ENCODE measurements around the gene TSPAN18. TPM values are rescaled to one million over a fixed set of nuclear protein-coding genes. Genes with fewer than 3 reads are reported as not detected.

The TSPAN18 gene
- total RNA-seq, 1 experiment from 2014 or later, result not detected

DNA sequence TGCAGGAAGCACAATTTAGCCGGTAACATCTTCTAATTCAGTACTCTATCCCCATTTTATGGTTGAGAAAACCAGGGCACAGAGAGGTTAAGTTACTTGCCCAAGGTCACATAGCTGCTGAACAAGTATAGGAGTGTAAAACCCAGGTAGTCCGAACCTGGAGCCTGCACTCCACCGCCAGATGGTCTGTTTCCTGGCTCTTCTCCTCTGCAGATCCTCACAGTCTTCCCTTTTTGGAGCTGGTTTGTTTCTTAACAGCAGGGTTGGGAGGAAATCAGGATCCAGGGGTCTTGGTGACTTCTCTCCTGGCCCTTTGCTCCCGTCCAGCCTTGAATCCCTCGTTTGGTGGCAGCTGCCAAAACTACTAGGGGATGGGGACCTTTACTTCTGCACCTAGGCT, 12.0 kb downstream of the TSPAN18 start:
- POLR2A ChIA-PET (ENCODE audit: unreplicated experiment), result no interaction called here
- Histone ChIP-seq H3K9me2 (replicated peaks; ENCODE audit: low read length) (no peaks in the 10 kb centered on the region), H3K79me2 (ENCODE audit: low read length) (no peaks in the 10 kb centered on the region), H3K9ac (ENCODE audit: low read length) (no peak overlapping the region), H3K4me1 (ENCODE audit: insufficient read depth, low read length) (no peaks in the 10 kb centered on the region), H3K27ac (ENCODE audit: low read length) (no peak overlapping the region), H3K4me2 (ENCODE audit: low read length) (no peak overlapping the region), H3F3A (ENCODE audit: low read length, unreplicated experiment) (no peaks in the 10 kb centered on the region), H4K20me1 (ENCODE audit: low read length) (no peaks in the 10 kb centered on the region), H3K9me3 (ENCODE audit: low read length) (no peaks in the 10 kb centered on the region), H2AFZ (ENCODE audit: low read length) (no peak overlapping the region), H3K36me3 (ENCODE audit: low read depth, low read length) (no peaks in the 10 kb centered on the region), H3K4me3 (ENCODE audit: low read length) (no peak overlapping the region), H3K27me3 (ENCODE audit: low read length) (peaks cover 81% of the 10 kb centered on the region)
- no TSS peak for BruUV-seq (replicated peaks)
- CTCF ChIA-PET, result no interaction called here
- no peak for DNase-seq
- ATAC-seq, result no peak
- TF ChIP-seq EZH2phosphoT487 (IDR thresholded peaks at IDR 0.05; ENCODE audit: borderline replicate concordance, low read length) (no peak), EZH2 (IDR thresholded peaks at IDR 0.05; ENCODE audit: low read length, unreplicated experiment) (no peak)
- TF ChIP-seq, protein P1, sequence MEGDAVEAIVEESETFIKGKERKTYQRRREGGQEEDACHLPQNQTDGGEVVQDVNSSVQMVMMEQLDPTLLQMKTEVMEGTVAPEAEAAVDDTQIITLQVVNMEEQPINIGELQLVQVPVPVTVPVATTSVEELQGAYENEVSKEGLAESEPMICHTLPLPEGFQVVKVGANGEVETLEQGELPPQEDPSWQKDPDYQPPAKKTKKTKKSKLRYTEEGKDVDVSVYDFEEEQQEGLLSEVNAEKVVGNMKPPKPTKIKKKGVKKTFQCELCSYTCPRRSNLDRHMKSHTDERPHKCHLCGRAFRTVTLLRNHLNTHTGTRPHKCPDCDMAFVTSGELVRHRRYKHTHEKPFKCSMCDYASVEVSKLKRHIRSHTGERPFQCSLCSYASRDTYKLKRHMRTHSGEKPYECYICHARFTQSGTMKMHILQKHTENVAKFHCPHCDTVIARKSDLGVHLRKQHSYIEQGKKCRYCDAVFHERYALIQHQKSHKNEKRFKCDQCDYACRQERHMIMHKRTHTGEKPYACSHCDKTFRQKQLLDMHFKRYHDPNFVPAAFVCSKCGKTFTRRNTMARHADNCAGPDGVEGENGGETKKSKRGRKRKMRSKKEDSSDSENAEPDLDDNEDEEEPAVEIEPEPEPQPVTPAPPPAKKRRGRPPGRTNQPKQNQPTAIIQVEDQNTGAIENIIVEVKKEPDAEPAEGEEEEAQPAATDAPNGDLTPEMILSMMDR (conservative IDR thresholded peaks at IDR 0.05; ENCODE audit: low read depth, low read length), result no peak
- intact Hi-C loops (cut with micrococcal nuclease), result no loop called here

DNA sequence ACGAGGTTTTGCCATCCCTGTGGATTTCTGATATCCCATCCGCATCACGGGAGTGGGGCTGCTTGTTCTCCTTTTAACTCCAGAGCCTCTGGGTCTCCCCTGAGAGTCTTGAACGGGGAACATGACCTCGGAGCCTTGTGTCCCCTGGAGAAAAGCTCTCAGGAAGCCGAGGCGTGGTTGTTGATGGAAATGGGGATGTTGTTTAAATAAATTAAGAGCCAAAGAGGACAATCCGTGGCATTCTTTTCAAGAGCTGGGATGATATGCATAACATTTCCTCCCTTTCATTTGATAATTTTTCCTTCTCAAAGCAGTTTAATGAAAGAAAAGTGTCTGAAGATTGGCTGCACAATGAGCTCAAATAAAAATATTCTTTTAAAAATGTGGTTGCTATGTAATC, 14.2 kb downstream of the TSPAN18 start:
- Histone ChIP-seq H3K27me3 (ENCODE audit: low read length) (peaks cover 78% of the 10 kb centered on the region), H3K9me3 (ENCODE audit: low read length) (no peaks in the 10 kb centered on the region), H2AFZ (ENCODE audit: low read length) (no peak overlapping the region), H3K9me2 (replicated peaks; ENCODE audit: low read length) (no peaks in the 10 kb centered on the region), H3K4me2 (ENCODE audit: low read length) (no peak overlapping the region), H3K4me3 (ENCODE audit: low read length) (no peak overlapping the region), H3K36me3 (ENCODE audit: low read depth, low read length) (no peaks in the 10 kb centered on the region), H3K79me2 (ENCODE audit: low read length) (no peaks in the 10 kb centered on the region), H3K9ac (ENCODE audit: low read length) (no peak overlapping the region), H3K27ac (ENCODE audit: low read length) (no peak overlapping the region), H3K4me1 (ENCODE audit: insufficient read depth, low read length) (no peaks in the 10 kb centered on the region), H4K20me1 (ENCODE audit: low read length) (no peaks in the 10 kb centered on the region), H3F3A (ENCODE audit: low read length, unreplicated experiment) (no peaks in the 10 kb centered on the region)
- intact Hi-C loops (cut with micrococcal nuclease), result no loop called here
- no peak for ATAC-seq
- TF ChIP-seq EZH2 (IDR thresholded peaks at IDR 0.05; ENCODE audit: low read length, unreplicated experiment) (no peak), EZH2phosphoT487 (IDR thresholded peaks at IDR 0.05; ENCODE audit: borderline replicate concordance, low read length) (no peak)
- TF ChIP-seq, protein P1 (conservative IDR thresholded peaks at IDR 0.05; ENCODE audit: low read depth, low read length), result no peak
- no peak for DNase-seq
- ChIA-PET CTCF (no interaction called here), POLR2A (ENCODE audit: unreplicated experiment) (no interaction called here)
- no TSS peak for BruUV-seq (replicated peaks)

DNA sequence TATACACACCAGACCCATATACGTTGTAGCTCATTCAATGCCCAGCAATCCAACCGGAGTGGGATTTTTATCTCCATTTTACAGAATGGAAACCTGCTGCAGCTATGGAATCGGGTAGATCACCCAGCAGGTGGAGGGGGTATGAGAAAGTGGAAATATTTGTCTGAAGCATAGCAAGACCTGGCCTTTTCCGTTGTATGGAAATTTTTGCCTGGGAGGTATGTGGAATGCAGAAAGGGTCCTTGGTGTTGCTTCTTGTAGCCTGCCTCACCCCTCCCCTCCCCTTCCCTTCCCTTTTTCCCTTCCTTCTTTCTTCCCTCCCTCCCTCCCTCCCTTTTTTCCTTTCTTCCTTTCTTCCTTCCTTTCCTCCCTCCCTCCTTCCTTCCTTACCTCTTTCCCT, 15.2 kb downstream of the TSPAN18 start:
- Histone ChIP-seq H3K4me3 (ENCODE audit: low read length) (no peak overlapping the region), H3K79me2 (ENCODE audit: low read length) (no peaks in the 10 kb centered on the region), H2AFZ (ENCODE audit: low read length) (no peak overlapping the region), H3K9ac (ENCODE audit: low read length) (no peak overlapping the region), H3K27ac (ENCODE audit: low read length) (no peak overlapping the region), H4K20me1 (ENCODE audit: low read length) (no peaks in the 10 kb centered on the region), H3K27me3 (ENCODE audit: low read length) (peaks cover 72% of the 10 kb centered on the region), H3K4me2 (ENCODE audit: low read length) (no peak overlapping the region), H3K36me3 (ENCODE audit: low read depth, low read length) (no peaks in the 10 kb centered on the region), H3K9me2 (replicated peaks; ENCODE audit: low read length) (no peaks in the 10 kb centered on the region), H3F3A (ENCODE audit: low read length, unreplicated experiment) (no peaks in the 10 kb centered on the region), H3K9me3 (ENCODE audit: low read length) (no peaks in the 10 kb centered on the region), H3K4me1 (ENCODE audit: insufficient read depth, low read length) (no peaks in the 10 kb centered on the region)
- CTCF ChIA-PET, result no interaction called here
- DNase-seq (no peak), ATAC-seq (no peak)
- POLR2A ChIA-PET (ENCODE audit: unreplicated experiment), result no interaction called here
- intact Hi-C loops (cut with micrococcal nuclease), result no loop called here
- TF ChIP-seq EZH2phosphoT487 (IDR thresholded peaks at IDR 0.05; ENCODE audit: borderline replicate concordance, low read length) (no peak), EZH2 (IDR thresholded peaks at IDR 0.05; ENCODE audit: low read length, unreplicated experiment) (no peak)
- TF ChIP-seq, protein P1 (conservative IDR thresholded peaks at IDR 0.05; ENCODE audit: low read depth, low read length), result no peak
- no TSS peak for BruUV-seq (replicated peaks)
